Heart left ventricle (tissue), 13 donors: ENCODE data around the gene ZNF621.
A peak's percentile ranks its signal among the peaks of the same experiment; 100 is the strongest.

ENCODE experiments used
- POLR2A ChIP-seq, 2 donors: fragments of 450-650 bp; IDR thresholded peaks; one replicate each; pipeline ENCODE4 v1.6.1; 2017; ENCODE audit warnings: antibody characterized with exemption in 2 of 2, mild to moderate bottlenecking in 2 of 2, moderate library complexity in 2 of 2
- TF ChIP-seq, protein P1 (sequence below), 12 donors: fragments of 200-600 bp; sonication (generic) in 4 of 12; IDR thresholded peaks; one replicate each; pipeline versions ENCODE4 v1.5.0 to v1.8.0; 2018 to 2022; ENCODE audit warnings: antibody characterized with exemption in 12 of 12, mild to moderate bottlenecking in 5 of 12
- donor health status: ischemic (EF 13 %, LVEDD 7.1; RV severe dilation, severe dysfunction).
- donor health status: DM: no; HTN: yes; CAD: no.
- donor health status: DM: no; HTN: no; CAD: no.
- donor health status: ischemic (EF 25% LVEDD 6.9; RV normal size, moderate dysfunction).
- donor health status: ischemic (EF 25% LVEDD 5.7; RV mildly dilated, moderate dysfunction).
- donor health status: ischemic (EF 35%, LVEDD 5.7; RV mildly dilated, moderate dysfunction).
- donor health status: nonischemic (EF 11% LVEDD 7.7; RV severe dilation, severe dysfunction).
- donor health status: DM: yes; HTN: yes; CAD: no.
- donor health status: PGD.
- donor health status: ischemic (EF 29% LVEDD 5.4; RV normal size, mild dysfunction).
- donor health status: nonischemic (EF 23%, LVEDD 6.1; RV moderate dilation, normal function).

DNA sequence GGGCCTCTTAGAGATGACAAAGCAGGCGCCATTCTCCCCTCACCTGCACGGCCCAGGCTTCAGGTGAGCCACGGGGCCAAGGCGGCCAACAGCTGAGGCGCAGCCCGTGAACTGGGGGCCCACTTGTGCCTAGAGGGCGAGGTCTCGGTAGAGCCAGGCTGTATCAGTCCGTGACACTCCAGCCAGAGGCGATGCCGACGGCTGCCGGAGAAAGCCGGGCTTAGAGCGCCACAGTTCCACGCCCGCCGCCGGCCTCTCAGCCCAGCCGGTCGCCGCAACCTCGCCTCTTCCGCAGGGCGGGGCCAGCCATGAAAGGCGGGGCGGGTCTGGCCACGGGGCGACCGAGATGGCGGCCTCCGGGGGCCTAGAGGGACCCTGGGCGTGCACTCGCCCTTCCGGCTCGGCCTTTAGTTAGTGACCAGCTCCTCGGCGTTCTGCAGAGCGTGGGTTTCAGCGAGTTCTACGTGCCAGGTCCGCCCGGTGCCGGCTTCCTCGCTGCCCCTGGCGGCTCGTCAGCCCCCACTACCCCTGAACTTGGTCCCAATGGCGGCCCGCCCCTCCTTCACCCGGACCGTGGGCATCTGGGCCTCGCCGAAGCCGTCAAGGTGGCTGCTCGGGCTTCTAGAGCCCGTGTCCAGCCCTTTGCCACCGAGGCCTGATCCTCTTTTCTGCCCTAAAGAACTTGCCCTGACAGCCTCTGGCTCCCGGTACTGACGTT is at the start of gene ZNF621:
- TF ChIP-seq POLR2A (IDR thresholded peaks at IDR 0.05): peak in 1 of 2 donors; percentile 87
- TF ChIP-seq, protein P1, sequence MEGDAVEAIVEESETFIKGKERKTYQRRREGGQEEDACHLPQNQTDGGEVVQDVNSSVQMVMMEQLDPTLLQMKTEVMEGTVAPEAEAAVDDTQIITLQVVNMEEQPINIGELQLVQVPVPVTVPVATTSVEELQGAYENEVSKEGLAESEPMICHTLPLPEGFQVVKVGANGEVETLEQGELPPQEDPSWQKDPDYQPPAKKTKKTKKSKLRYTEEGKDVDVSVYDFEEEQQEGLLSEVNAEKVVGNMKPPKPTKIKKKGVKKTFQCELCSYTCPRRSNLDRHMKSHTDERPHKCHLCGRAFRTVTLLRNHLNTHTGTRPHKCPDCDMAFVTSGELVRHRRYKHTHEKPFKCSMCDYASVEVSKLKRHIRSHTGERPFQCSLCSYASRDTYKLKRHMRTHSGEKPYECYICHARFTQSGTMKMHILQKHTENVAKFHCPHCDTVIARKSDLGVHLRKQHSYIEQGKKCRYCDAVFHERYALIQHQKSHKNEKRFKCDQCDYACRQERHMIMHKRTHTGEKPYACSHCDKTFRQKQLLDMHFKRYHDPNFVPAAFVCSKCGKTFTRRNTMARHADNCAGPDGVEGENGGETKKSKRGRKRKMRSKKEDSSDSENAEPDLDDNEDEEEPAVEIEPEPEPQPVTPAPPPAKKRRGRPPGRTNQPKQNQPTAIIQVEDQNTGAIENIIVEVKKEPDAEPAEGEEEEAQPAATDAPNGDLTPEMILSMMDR (IDR thresholded peaks at IDR 0.05): peak in 1 of 12 donors; percentile 15
